ENCODE results near the gene SYNGAP1.

The SYNGAP1 gene

GRCh38 chr6:33424855-33425667, 5.2 kb downstream of the SYNGAP1 start:
- no peak for DNase-seq

- DNase-seq = peak; percentile 88
Observed at GRCh38 chr6:33425668-33426577, 6.1 kb downstream of the SYNGAP1 start.

- peak; percentile 24 for DNase-seq
Observed at GRCh38 chr6:33426590-33427511, 7.0 kb downstream of the SYNGAP1 start.

GRCh38 chr6:33427585-33428223, 7.8 kb downstream of the SYNGAP1 start:
- no peak for DNase-seq

GRCh38 chr6:33428224-33428965, 8.5 kb downstream of the SYNGAP1 start:
- peak; percentile 39 for DNase-seq

- no peak for DNase-seq
Observed at GRCh38 chr6:33428966-33429749, 9.3 kb downstream of the SYNGAP1 start.

DNA sequence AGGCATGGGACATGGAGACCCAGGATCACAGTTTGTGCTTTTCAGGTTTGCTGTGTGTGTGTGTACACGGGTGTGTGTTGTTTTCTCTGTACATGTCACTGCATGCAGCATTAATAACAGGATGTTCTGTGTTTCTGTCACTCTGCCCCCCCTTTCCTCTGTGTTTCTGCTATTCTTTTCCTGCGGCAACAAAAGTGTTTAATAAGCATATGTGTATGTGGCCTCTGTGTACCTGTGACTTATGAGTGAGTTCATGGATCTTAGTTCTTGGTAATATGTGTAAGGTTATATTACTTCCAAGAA, 9.8 kb downstream of the SYNGAP1 start:
- no peak for DNase-seq

- no peak for DNase-seq
Observed at GRCh38 chr6:33430334-33430733, 10.5 kb downstream of the SYNGAP1 start.

DNA sequence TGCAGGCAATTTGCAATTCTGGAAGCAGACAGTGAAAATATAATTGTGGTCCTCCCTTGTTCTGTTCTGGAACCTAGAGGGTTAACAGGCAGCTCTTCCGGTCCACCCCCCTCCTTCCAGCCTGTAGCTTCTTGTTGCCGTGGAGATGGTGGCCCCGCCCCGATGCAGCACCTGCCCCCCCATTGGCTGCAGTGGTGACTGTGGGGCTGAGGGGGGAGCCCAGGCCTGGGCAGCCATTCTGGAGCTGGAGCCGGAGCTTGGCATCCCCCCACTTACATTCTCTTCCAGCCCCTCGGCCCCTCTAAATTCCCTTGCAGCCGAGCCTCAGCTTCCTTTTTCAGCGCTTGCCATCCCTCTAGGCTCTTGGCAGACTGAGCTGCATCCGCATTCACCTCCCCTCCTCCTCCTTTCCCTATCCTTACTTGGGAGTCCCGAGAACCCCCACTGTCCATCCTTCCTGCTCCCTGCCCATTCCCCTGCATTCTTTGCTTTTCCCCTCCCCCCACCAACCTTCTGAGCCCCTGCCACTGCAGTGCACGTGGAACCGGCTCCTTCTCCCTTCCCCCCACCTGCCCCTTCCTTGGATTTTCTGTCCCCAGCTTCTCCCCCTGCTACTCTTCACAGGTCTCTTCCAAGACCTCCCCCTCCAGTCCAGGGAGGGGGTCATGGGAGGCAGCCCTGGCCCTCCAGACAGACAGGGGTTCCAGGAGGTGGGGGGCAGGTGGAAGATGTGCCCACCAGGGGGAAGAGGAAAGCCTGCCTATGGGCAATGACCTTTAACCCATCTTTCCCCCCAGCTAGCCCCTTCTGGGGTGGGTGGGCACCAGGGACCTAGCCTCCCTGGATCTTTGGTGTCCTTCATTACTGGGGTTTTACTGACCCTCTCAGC, 11.4 kb downstream of the SYNGAP1 start:
- peak; percentile 75 for DNase-seq

DNA sequence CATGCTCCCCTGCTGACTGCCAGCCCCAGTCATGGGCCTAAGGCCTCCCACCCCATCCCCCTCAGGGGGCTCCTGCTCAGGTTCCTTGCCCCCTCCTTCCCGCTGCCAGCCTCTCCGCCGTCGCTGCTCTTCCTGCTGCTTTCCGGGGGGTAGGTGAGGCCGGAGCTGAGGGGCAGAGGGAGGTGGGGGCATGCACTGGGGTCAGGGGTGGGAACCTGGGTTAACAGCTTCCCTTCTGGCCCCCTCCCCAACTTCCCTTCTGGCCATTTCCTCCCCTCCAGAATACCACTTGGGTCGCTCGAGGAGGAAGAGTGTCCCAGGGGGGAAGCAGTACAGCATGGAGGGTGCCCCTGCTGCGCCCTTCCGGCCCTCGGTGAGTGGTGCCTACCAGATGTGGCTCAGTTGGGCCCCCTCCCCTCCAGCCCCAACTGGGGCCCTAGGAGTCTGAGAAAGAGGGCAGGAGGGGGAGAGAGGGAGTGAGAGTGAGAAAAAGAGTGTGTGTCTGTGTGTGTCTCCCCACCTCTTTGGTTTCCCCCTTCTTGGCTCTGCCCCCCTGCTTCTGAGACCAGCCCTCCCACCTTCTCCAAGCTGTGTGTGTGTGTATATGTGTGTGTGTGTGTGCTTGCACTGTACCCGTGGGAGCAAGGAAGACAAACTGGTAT, 12.1 kb downstream of the SYNGAP1 start:
- DNase-seq = no peak

DNA sequence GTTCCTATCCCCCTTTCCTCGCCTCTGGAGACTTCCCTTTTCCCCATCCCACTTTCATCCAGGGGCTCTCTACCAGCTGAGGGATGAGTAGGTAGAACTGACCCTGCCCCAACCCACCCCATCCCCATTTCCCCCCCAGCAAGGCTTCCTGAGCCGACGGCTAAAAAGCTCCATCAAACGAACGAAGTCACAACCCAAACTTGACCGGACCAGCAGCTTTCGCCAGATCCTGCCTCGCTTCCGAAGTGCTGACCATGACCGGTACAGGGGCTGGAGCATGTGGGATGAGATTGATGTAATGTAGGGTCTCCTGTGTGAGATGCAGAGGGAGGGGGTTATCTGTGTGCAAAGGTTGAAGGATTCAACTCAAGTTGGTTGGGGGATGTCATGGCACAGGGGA, 12.7 kb downstream of the SYNGAP1 start:
- no peak for DNase-seq

- DNase-seq = no peak
Observed at GRCh38 chr6:33433001-33433543, 13.2 kb downstream of the SYNGAP1 start.

DNA sequence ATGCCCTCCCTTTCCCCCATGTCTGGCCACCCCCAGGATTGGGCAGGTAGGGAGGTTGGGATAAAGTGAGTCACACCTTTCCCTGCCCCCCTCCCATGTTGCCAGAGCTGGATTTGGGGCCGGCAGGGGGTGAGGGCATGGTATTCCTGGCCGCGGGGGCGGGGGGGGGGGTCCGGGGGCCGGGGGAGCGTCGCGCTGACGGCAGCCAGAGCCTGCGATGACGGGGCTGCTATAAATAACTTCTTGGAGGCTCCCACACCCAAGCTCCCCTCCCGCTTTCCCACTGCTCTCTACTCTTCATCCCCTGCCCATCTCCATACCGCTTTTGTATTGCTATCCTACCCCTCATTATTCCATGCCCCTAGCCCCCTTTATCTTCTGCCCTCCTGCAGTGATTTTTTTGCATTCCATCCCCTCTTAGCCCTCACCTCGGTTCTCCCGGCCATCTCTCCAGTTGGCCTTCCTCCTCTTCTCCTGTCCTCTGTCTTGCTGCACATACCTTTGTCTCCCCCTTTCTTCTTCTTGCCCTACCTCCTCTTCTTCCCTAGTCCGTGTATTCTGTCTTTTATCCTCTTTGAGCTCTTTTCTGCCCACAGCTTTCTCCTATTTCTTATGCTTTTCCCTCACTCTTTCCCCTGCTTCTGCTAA, 13.8 kb downstream of the SYNGAP1 start:
- peak; percentile 54 for DNase-seq

- DNase-seq = no peak
Observed at GRCh38 chr6:33434961-33435360, 15.1 kb downstream of the SYNGAP1 start.

DNA sequence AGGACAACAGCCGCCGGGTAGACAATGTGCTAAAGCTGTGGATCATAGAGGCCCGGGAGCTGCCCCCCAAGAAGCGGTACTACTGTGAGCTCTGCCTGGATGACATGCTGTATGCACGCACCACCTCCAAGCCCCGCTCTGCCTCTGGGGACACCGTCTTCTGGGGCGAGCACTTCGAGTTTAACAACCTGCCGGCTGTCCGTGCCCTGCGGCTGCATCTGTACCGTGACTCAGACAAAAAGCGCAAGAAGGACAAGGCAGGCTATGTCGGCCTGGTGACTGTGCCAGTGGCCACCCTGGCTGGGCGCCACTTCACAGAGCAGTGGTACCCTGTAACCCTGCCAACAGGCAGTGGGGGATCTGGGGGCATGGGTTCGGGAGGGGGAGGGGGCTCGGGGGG, 17.8 kb downstream of the SYNGAP1 start:
- DNase-seq = no peak

DNA sequence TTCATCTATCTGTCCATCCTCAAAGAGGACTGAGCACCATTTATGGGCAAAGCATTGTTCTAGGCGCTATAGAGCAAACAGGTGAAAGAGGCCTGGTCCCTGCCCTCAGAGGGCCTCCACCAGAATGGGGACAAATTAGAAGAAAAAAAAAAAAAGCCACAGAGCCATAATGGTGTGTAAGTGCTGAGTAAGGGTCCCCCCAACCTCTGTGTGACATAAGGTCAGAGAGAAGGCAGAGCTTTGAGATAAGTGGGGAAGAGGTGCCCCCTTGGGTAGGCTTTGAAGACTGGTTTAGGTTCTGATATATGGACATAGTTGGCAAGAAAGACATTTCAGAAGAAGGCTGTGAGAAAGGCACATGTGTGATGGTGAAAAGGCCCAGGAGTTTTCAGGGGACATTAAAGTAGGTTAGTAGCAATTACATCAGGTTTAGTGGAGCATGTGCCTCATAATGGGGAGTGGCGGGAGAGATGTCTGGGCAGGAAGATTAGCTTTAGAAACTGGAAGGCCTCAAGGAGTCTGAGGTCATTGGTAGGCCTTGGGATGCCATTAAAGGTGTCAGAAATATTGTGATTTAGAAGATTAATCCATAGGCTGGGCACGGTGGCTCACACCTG, 19.2 kb downstream of the SYNGAP1 start:
- DNase-seq = no peak

- no peak for DNase-seq
Observed at GRCh38 chr6:33439956-33440648, 20.2 kb downstream of the SYNGAP1 start.

Measured in fibroblast of skin of right biceps (primary cell).